Adrenal gland (tissue), 5 donors: ENCODE results near the gene CDIPT.
"Not testable (repeated sequence)": the region's sequence is repeated elsewhere in the genome, so short reads cannot be mapped to it uniquely, and the experiment has no call there.

Source experiments
- CTCF ChIP-seq, 6 experiments: fragments of 450-650 bp in 4 of 6; fragments of 200-600 bp in 2 of 6; sonication (generic) in 1 of 6; IDR thresholded peaks; 1 replicate in 5 of 6; 2 replicates in 1 of 6; pipeline versions ENCODE4 v1.5.1 to v1.8.0; 2016 to 2021; ENCODE audit warnings: antibody characterized with exemption in 6 of 6, mild to moderate bottlenecking in 2 of 6, moderate library complexity in 1 of 6
- POLR2A ChIP-seq, 2 donors: fragments of 450-650 bp; IDR thresholded peaks; one replicate each; pipeline ENCODE4 v1.6.1; 2017; ENCODE audit warnings: antibody characterized with exemption in 2 of 2, mild to moderate bottlenecking in 2 of 2, moderate library complexity in 1 of 2
- donor health status: DM: no; HTN: no; CAD: no.

GRCh38 chr16:29869067-29869466 lies 6.0 kb upstream of the CDIPT start:
- not testable (repeated sequence) for TF ChIP-seq CTCF, POLR2A (IDR thresholded peaks at IDR 0.05)
